Glutamatergic neuron (in vitro differentiated cells): ENCODE data around the gene PPP1R14C. TPM values are rescaled to one million over a fixed set of nuclear protein-coding genes. Genes with fewer than 3 reads are reported as not detected.

Experiments
- DNase-seq: peaks from one replicate; pipeline ENCODE4 v3.0.0; 2022
- H3K27ac Mint-ChIP-seq: one replicate; pipeline ENCODE4 v1.8.0; 2020; ENCODE audit warnings: mild to moderate bottlenecking, mixed read lengths, inconsistent platforms; ENCODE audit not compliant: unreplicated experiment
- H3K27me3 Mint-ChIP-seq: one replicate; pipeline ENCODE4 v1.8.0; 2020; ENCODE audit warnings: mild to moderate bottlenecking, moderate library complexity, mixed read lengths, inconsistent platforms; ENCODE audit not compliant: unreplicated experiment
- H3K36me3 Mint-ChIP-seq: one replicate; pipeline ENCODE4 v1.8.0; 2020; ENCODE audit warnings: mild to moderate bottlenecking, mixed read lengths, inconsistent platforms; ENCODE audit not compliant: unreplicated experiment
- H3K4me1 Mint-ChIP-seq: one replicate; pipeline ENCODE4 v1.8.0; 2020; ENCODE audit warnings: mild to moderate bottlenecking, low read depth, mixed read lengths, inconsistent platforms; ENCODE audit not compliant: unreplicated experiment
- H3K4me3 Mint-ChIP-seq: one replicate; pipeline ENCODE4 v1.8.0; 2020; ENCODE audit warnings: mild to moderate bottlenecking, mixed read lengths, inconsistent platforms; ENCODE audit not compliant: unreplicated experiment
- H3K9me3 Mint-ChIP-seq: one replicate; pipeline ENCODE4 v1.8.0; 2020; ENCODE audit warnings: mild to moderate bottlenecking, moderate library complexity, mixed read lengths, inconsistent platforms; ENCODE audit not compliant: unreplicated experiment
- total RNA-seq: library from RNA; stranded (reverse); fragmentation: NEBNext Ultra II Directional; extraction: Animal tissue kit (Norgen Biotek cat#: 25700); gene quantifications from one replicate; pipeline ENCODE4 v1.2.1, GENCODE V29; 2021; ENCODE audit not compliant: unreplicated experiment
- TF ChIP-seq, protein P1 (sequence below): fragments of 200-600 bp; sonication (generic); IDR thresholded peaks from one replicate; pipeline ENCODE4 v1.5.0; 2021; ENCODE audit not compliant: partially characterized antibody, unreplicated experiment

PPP1R14C gene
- total RNA-seq, 1 donor from 2014 or later: 4.1 TPM

- no peak for DNase-seq
- Mint-ChIP-seq H3K36me3 (peaks cover 16% of the 10 kb centered on the region), H3K27ac (no peak overlapping the region), H3K9me3 (peaks cover 8% of the 10 kb centered on the region), H3K4me3 (no peak overlapping the region), H3K4me1 (no peaks in the 10 kb centered on the region), H3K27me3 (peaks cover 9% of the 10 kb centered on the region)
- TF ChIP-seq, protein P1, sequence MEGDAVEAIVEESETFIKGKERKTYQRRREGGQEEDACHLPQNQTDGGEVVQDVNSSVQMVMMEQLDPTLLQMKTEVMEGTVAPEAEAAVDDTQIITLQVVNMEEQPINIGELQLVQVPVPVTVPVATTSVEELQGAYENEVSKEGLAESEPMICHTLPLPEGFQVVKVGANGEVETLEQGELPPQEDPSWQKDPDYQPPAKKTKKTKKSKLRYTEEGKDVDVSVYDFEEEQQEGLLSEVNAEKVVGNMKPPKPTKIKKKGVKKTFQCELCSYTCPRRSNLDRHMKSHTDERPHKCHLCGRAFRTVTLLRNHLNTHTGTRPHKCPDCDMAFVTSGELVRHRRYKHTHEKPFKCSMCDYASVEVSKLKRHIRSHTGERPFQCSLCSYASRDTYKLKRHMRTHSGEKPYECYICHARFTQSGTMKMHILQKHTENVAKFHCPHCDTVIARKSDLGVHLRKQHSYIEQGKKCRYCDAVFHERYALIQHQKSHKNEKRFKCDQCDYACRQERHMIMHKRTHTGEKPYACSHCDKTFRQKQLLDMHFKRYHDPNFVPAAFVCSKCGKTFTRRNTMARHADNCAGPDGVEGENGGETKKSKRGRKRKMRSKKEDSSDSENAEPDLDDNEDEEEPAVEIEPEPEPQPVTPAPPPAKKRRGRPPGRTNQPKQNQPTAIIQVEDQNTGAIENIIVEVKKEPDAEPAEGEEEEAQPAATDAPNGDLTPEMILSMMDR: no peak
Measured at GRCh38 chr6:150235218-150235617, 92.4 kb downstream of the PPP1R14C start.

DNA sequence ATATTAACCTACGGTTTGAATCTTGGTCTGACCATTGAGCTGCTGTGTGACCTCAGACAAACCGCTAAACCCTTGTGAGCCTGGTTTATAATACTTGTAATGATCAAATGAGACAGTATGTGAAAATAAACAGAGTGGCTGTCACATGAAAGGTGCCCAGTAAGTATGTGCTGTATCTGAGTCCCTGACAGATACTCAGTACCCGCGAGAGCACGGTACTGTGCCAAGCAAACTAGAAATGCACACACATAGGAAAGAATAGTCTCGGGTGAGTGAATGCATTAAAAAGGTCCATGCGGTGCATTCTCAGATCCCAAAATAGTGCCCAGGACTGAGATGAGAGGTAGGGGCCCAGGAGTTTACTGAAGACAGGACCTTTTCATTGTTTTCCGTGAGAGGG lies 93.3 kb downstream of the PPP1R14C start:
- no peak overlapping the region for H3K27ac Mint-ChIP-seq
- peaks cover 24% of the 10 kb centered on the region for H3K36me3 Mint-ChIP-seq
- H3K27me3 Mint-ChIP-seq: peaks cover 9% of the 10 kb centered on the region
- TF ChIP-seq, protein P1: no peak
- peaks cover 8% of the 10 kb centered on the region for H3K9me3 Mint-ChIP-seq
- no peak for DNase-seq
- no peak overlapping the region for H3K4me3 Mint-ChIP-seq
- H3K4me1 Mint-ChIP-seq: no peaks in the 10 kb centered on the region

GRCh38 chr6:150236544-150236943 lies 93.7 kb downstream of the PPP1R14C start:
- peaks cover 9% of the 10 kb centered on the region for H3K27me3 Mint-ChIP-seq
- DNase-seq: no peak
- peaks cover 8% of the 10 kb centered on the region for H3K9me3 Mint-ChIP-seq
- H3K4me3 Mint-ChIP-seq: no peak overlapping the region
- TF ChIP-seq, protein P1: no peak
- H3K36me3 Mint-ChIP-seq: peaks cover 24% of the 10 kb centered on the region
- no peak overlapping the region for H3K27ac Mint-ChIP-seq
- H3K4me1 Mint-ChIP-seq: no peaks in the 10 kb centered on the region

- no peaks in the 10 kb centered on the region for H3K4me1 Mint-ChIP-seq
- DNase-seq: no peak
- peaks cover 9% of the 10 kb centered on the region for H3K27me3 Mint-ChIP-seq
- H3K27ac Mint-ChIP-seq: no peak overlapping the region
- TF ChIP-seq, protein P1: no peak
- H3K9me3 Mint-ChIP-seq: peaks cover 6% of the 10 kb centered on the region
- no peak overlapping the region for H3K4me3 Mint-ChIP-seq
- peaks cover 24% of the 10 kb centered on the region for H3K36me3 Mint-ChIP-seq
Measured at GRCh38 chr6:150237626-150238025, 94.8 kb downstream of the PPP1R14C start.

- TF ChIP-seq, protein P1: no peak
- no peak overlapping the region for H3K4me3 Mint-ChIP-seq
- no peak for DNase-seq
- no peak overlapping the region for H3K27ac Mint-ChIP-seq
- no peaks in the 10 kb centered on the region for H3K4me1 Mint-ChIP-seq
- H3K9me3 Mint-ChIP-seq: peaks cover 6% of the 10 kb centered on the region
- peaks cover 24% of the 10 kb centered on the region for H3K36me3 Mint-ChIP-seq
- peaks cover 7% of the 10 kb centered on the region for H3K27me3 Mint-ChIP-seq
Measured at GRCh38 chr6:150238336-150238741, 95.5 kb downstream of the PPP1R14C start.
